Activated T-helper 1 cell treated with anti-CD3 and anti-CD28 coated beads, Interleukin-12 subunit alpha, Interleukin-12 subunit beta, Interleukin-2, Interleukin-4 antibody, amounts not matched to agents 30 ng/mL and 10 ng/mL and 1 ng/mL, durations not matched to agents 14 hours and 24 hours and 36 hours (primary cell): ENCODE results near the gene DIS3L2. TPM values are rescaled to one million over a fixed set of nuclear protein-coding genes. Genes with fewer than 3 reads are reported as not detected.

Experiments
- DNase-seq: peaks from one replicate; pipeline ENCODE4 v3.0.0; 2021; ENCODE audit warnings: low spot score
- H3K27ac Mint-ChIP-seq: one replicate; pipeline ENCODE4 v1.8.0; 2021; ENCODE audit warnings: mild to moderate bottlenecking, mixed read lengths
- H3K27me3 Mint-ChIP-seq: one replicate; pipeline ENCODE4 v1.8.0; 2022; ENCODE audit warnings: mild to moderate bottlenecking, moderate library complexity, mixed read lengths; ENCODE audit not compliant: insufficient read depth
- H3K36me3 Mint-ChIP-seq: one replicate; pipeline ENCODE4 v1.8.0; 2021; ENCODE audit warnings: low read depth, mixed read lengths
- H3K4me1 Mint-ChIP-seq: one replicate; pipeline ENCODE4 v1.8.0; 2021; ENCODE audit warnings: low read depth, mixed read lengths
- H3K4me3 Mint-ChIP-seq: one replicate; pipeline ENCODE4 v1.8.0; 2021; ENCODE audit warnings: mild to moderate bottlenecking, moderate library complexity, mixed read lengths
- H3K9me3 Mint-ChIP-seq: one replicate; pipeline ENCODE4 v1.8.0; 2021; ENCODE audit warnings: mixed read lengths
- intact Hi-C: fragments of 100-400 bp; cut with micrococcal nuclease; formaldehyde crosslinking; loops from one replicate; pipeline ENCODE4 v1.15.1; 2024
- total RNA-seq: library from RNA; stranded (reverse); gene quantifications from 2 replicates; pipeline ENCODE4 v1.2.3, GENCODE V29; 2022

The DIS3L2 gene
- total RNA-seq, 1 donor from 2014 or later = 27.9 TPM

DNA sequence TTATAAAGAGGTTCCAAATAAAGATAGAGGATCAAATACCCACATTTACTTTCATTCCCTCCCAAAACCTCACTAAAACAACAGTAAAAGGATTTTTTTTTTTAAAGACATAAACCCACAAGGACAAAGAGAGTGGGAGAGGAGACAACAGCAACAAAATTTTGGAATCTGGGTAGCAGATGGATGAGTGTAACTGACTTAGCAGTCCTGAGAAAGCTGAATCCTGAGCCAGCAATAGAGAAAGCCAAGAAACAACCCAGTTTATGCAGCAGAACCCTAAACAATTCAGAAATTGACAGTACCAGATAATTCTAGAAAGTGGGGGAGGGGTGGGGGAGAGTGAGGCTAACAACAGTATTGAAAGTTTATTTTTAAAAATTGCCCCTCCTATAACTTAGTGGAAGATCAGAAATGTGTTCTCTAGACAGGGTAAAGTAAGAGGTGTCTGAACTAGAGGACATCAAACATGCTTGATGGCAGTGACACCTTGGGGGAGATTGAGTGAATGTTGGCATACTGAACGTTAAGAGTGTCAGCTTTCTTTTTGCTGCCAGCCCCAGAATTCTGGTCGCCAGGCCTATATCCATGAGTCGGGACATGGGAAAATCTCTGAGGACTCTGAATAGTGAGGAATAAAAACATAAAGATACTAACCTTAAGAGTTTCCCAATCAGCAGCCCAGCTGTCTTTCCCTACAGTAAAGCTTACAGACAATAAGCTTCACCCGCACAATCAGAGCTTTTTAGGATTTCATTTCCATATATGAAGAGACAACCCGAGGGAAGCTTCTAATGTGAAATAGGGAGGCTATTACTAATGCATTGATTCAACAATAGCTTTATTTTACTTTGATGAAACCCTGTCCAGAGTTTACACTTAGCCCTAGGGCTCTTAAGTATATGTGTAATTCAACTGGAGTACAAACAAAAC lies 289.0 kb downstream of the DIS3L2 start:
- intact Hi-C loops = no loop called here
- no peaks in the 10 kb centered on the region for H3K4me1 Mint-ChIP-seq
- no peaks in the 10 kb centered on the region for H3K27me3 Mint-ChIP-seq
- H3K9me3 Mint-ChIP-seq = no peaks in the 10 kb centered on the region
- no peaks in the 10 kb centered on the region for H3K36me3 Mint-ChIP-seq
- no peak for DNase-seq
- H3K4me3 Mint-ChIP-seq = no peak overlapping the region
- H3K27ac Mint-ChIP-seq = no peak overlapping the region

- H3K9me3 Mint-ChIP-seq = no peaks in the 10 kb centered on the region
- H3K27ac Mint-ChIP-seq = no peak overlapping the region
- no peaks in the 10 kb centered on the region for H3K36me3 Mint-ChIP-seq
- DNase-seq = no peak
- no peak overlapping the region for H3K4me3 Mint-ChIP-seq
- intact Hi-C loops = no loop called here
- no peaks in the 10 kb centered on the region for H3K4me1 Mint-ChIP-seq
- H3K27me3 Mint-ChIP-seq = no peaks in the 10 kb centered on the region
Observed at GRCh38 chr2:232255033-232255432, 293.5 kb downstream of the DIS3L2 start.

DNA sequence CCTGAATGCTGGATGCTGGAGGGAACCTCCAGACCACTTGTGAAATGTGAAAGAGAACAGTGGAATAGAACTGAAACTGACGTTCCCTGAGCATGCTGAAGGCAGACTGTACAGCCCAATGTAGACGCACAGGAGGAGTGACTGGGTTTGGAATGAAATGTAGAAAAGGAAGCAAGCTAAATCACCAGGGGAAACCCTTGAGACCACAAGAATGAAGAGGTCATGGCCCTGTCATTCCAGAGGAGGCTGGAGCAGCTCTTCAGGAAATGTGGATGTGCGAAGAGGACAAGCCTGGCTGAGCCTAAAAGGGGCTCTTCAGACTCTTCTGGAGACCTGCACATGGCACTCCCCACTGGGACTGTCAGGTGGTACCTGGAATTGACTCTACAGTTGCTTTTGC lies 298.6 kb downstream of the DIS3L2 start:
- H3K9me3 Mint-ChIP-seq = no peaks in the 10 kb centered on the region
- no peak for DNase-seq
- H3K27ac Mint-ChIP-seq = no peak overlapping the region
- intact Hi-C loops = no loop called here
- H3K4me1 Mint-ChIP-seq = no peaks in the 10 kb centered on the region
- peaks cover 4% of the 10 kb centered on the region for H3K36me3 Mint-ChIP-seq
- H3K27me3 Mint-ChIP-seq = no peaks in the 10 kb centered on the region
- H3K4me3 Mint-ChIP-seq = no peak overlapping the region

- no peaks in the 10 kb centered on the region for H3K27me3 Mint-ChIP-seq
- no peak overlapping the region for H3K27ac Mint-ChIP-seq
- no peaks in the 10 kb centered on the region for H3K4me1 Mint-ChIP-seq
- DNase-seq = no peak
- peaks cover 4% of the 10 kb centered on the region for H3K36me3 Mint-ChIP-seq
- no peak overlapping the region for H3K4me3 Mint-ChIP-seq
- no peaks in the 10 kb centered on the region for H3K9me3 Mint-ChIP-seq
- intact Hi-C loops = no loop called here
Observed at GRCh38 chr2:232261776-232262175, 300.3 kb downstream of the DIS3L2 start.

- no peak for DNase-seq
- intact Hi-C loops = no loop called here
- Mint-ChIP-seq H3K27ac (no peak overlapping the region), H3K4me1 (no peaks in the 10 kb centered on the region), H3K36me3 (peaks cover 4% of the 10 kb centered on the region), H3K4me3 (no peak overlapping the region), H3K27me3 (no peaks in the 10 kb centered on the region), H3K9me3 (no peaks in the 10 kb centered on the region)
Observed at GRCh38 chr2:232263295-232263694, 301.8 kb downstream of the DIS3L2 start.

DNA sequence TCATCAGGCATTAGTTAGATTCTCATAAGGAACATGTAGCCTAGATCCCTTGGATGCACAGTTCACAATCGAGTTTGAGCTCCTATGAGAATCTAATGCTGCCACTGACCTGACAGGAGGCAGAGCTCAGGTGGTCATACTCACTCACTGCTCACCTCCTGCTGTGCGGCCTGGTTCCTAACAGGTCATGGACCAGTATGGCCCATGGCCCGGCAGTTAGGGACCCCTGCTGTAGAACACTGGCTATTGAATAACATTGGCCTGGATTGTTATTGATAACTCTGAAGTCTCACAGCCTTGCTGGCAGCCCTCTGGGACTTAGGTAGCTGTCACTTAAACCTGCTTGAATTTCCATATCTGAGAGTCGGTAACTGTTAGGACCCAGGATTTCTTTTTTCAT lies 302.6 kb downstream of the DIS3L2 start:
- DNase-seq = no peak
- H3K27me3 Mint-ChIP-seq = no peaks in the 10 kb centered on the region
- peaks cover 4% of the 10 kb centered on the region for H3K36me3 Mint-ChIP-seq
- H3K4me3 Mint-ChIP-seq = no peak overlapping the region
- intact Hi-C loops = no loop called here
- H3K9me3 Mint-ChIP-seq = no peaks in the 10 kb centered on the region
- no peaks in the 10 kb centered on the region for H3K4me1 Mint-ChIP-seq
- H3K27ac Mint-ChIP-seq = no peak overlapping the region

GRCh38 chr2:232265329-232265728 lies 303.8 kb downstream of the DIS3L2 start:
- H3K36me3 Mint-ChIP-seq = peaks cover 4% of the 10 kb centered on the region
- H3K4me1 Mint-ChIP-seq = no peaks in the 10 kb centered on the region
- no peak overlapping the region for H3K4me3 Mint-ChIP-seq
- no peak overlapping the region for H3K27ac Mint-ChIP-seq
- no peaks in the 10 kb centered on the region for H3K9me3 Mint-ChIP-seq
- intact Hi-C loops = no loop called here
- no peak for DNase-seq
- H3K27me3 Mint-ChIP-seq = no peaks in the 10 kb centered on the region

DNA sequence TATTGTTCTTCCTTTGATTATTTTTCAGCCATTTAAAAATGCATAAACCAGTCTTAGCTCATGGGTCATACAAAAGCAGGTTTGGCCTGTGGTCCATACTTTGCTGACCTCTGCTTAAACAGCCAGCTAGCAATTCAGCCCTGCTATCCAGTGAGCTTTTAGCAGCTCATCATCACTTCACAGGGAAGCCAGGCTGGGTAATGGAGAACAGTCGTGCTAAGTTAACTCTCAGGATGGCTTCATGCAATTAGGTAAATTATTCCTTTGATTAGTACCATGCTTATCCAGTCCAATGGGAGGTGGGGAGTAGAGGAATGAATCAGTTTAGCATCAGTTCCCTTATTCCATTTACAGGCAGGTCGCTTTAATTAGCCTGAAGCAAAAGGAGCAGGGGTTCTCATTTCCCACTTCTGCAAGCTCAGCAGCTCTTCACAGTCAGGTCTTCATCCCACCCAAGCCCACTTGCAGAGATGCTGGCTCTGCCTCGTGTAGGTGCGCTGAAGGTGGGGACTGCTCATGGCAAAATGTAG lies 307.2 kb downstream of the DIS3L2 start:
- Mint-ChIP-seq H3K4me1 (no peaks in the 10 kb centered on the region), H3K36me3 (peaks cover 2% of the 10 kb centered on the region), H3K4me3 (no peak overlapping the region), H3K27me3 (no peaks in the 10 kb centered on the region), H3K9me3 (no peaks in the 10 kb centered on the region), H3K27ac (no peak overlapping the region)
- no peak for DNase-seq
- intact Hi-C loops = no loop called here

DNA sequence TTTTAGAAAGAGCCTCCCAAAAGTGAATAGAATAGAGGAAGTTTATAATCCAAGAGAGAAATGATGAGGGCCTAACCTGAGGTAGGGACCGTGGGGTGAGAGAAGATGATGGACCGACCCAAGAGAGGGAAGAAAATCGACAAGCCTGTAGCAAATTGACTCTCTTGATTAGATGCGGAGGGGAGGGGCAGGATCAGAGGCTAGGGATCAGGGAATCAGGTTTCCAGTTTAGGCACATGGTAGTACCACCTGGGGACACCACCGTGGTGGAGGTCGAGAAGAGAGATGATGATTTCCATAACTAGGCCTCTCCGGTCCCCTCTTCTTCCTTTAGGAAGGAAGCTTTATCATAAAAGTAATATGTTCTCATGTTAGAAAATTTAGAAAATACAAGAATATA lies 308.4 kb downstream of the DIS3L2 start:
- intact Hi-C loops = no loop called here
- no peak for DNase-seq
- Mint-ChIP-seq H3K36me3 (no peaks in the 10 kb centered on the region), H3K4me1 (no peaks in the 10 kb centered on the region), H3K27me3 (no peaks in the 10 kb centered on the region), H3K27ac (no peak overlapping the region), H3K9me3 (no peaks in the 10 kb centered on the region), H3K4me3 (no peak overlapping the region)

GRCh38 chr2:232273903-232274643 lies 312.6 kb downstream of the DIS3L2 start:
- H3K4me3 Mint-ChIP-seq = no peak overlapping the region
- no peak for DNase-seq
- intact Hi-C loops = no loop called here
- no peak overlapping the region for H3K27ac Mint-ChIP-seq
- no peaks in the 10 kb centered on the region for H3K4me1 Mint-ChIP-seq
- no peaks in the 10 kb centered on the region for H3K9me3 Mint-ChIP-seq
- H3K27me3 Mint-ChIP-seq = no peaks in the 10 kb centered on the region
- H3K36me3 Mint-ChIP-seq = no peaks in the 10 kb centered on the region

GRCh38 chr2:232275670-232276069 lies 314.2 kb downstream of the DIS3L2 start:
- H3K9me3 Mint-ChIP-seq = no peaks in the 10 kb centered on the region
- intact Hi-C loops = no loop called here
- no peak overlapping the region for H3K27ac Mint-ChIP-seq
- no peak overlapping the region for H3K4me3 Mint-ChIP-seq
- peaks cover 1% of the 10 kb centered on the region for H3K36me3 Mint-ChIP-seq
- H3K4me1 Mint-ChIP-seq = no peaks in the 10 kb centered on the region
- no peak for DNase-seq
- no peaks in the 10 kb centered on the region for H3K27me3 Mint-ChIP-seq

GRCh38 chr2:232276084-232276732 lies 314.7 kb downstream of the DIS3L2 start:
- no peak overlapping the region for H3K27ac Mint-ChIP-seq
- no peaks in the 10 kb centered on the region for H3K27me3 Mint-ChIP-seq
- no peaks in the 10 kb centered on the region for H3K9me3 Mint-ChIP-seq
- H3K4me3 Mint-ChIP-seq = no peak overlapping the region
- intact Hi-C loops = no loop called here
- no peak for DNase-seq
- H3K36me3 Mint-ChIP-seq = peaks cover 1% of the 10 kb centered on the region
- H3K4me1 Mint-ChIP-seq = no peaks in the 10 kb centered on the region
